ENCODE measurements around the gene ADSS1. TPM values are rescaled to one million over a fixed set of nuclear protein-coding genes. Genes with fewer than 3 reads are reported as not detected.
A peak's percentile ranks its signal among the peaks of the same experiment; 100 is the strongest.

Gene ADSS1
- total and polyA plus RNA-seq, 10 donors: 2.7 to 11.7 (median 5.1) TPM

- peak overlapping the region in 1 of 8 donors; percentile 11 for H3K27ac ChIP-seq
- no peak overlapping the region for H3K4me3 ChIP-seq
- 64 to 68% (median 67%) methylated on average over 4 of the region's 4 CpGs for WGBS, 5 donors
- H3K9me3 ChIP-seq: no peaks in the 10 kb centered on the region
- no peaks in the 10 kb centered on the region for H3K36me3 ChIP-seq
- intact Hi-C loops (cut with DNase I; ENCODE audit: low total_unique reads): no loop called here
- TF ChIP-seq CTCF (IDR thresholded peaks at IDR 0.05 in 8 of 11, conservative IDR thresholded peaks at IDR 0.05 in 3 of 11): no peak
- TF ChIP-seq POLR2A (IDR thresholded peaks at IDR 0.05): no peak
- no peak for TF ChIP-seq POLR2AphosphoS5 (IDR thresholded peaks at IDR 0.05)
- peaks cover 0 to 15% (median 0%) of the 10 kb centered on the region in 7 donors for H3K27me3 ChIP-seq (replicated peaks in 1 of 7)
- peaks cover 33 to 80% (median 62%) of the 10 kb centered on the region in 6 donors for H3K4me1 ChIP-seq
- DNase-seq: no peak
Observed at GRCh38 chr14:104685216-104685997, 38.6 kb upstream of the ADSS1 start.

- Histone ChIP-seq H3K27ac (peak overlapping the region in 2 of 8 donors; percentile 86 to 88), H3K9me3 (no peaks in the 10 kb centered on the region), H3K36me3 (no peaks in the 10 kb centered on the region), H3K4me3 (no peak overlapping the region), H3K27me3 (replicated peaks in 1 of 7) (peaks cover 0 to 15% (median 0%) of the 10 kb centered on the region in 7 donors), H3K4me1 (peaks cover 34 to 80% (median 62%) of the 10 kb centered on the region in 6 donors)
- intact Hi-C loops (cut with DNase I; ENCODE audit: low total_unique reads): no loop called here
- no peak for DNase-seq
- 84 to 97% (median 86%) methylated on average over 2 of the region's 2 CpGs for whole genome bisulfite sequencing, 5 donors
- TF ChIP-seq POLR2A (IDR thresholded peaks at IDR 0.05) (no peak), POLR2AphosphoS5 (IDR thresholded peaks at IDR 0.05) (no peak), CTCF (IDR thresholded peaks at IDR 0.05 in 8 of 11, conservative IDR thresholded peaks at IDR 0.05 in 3 of 11) (no peak)
Observed at GRCh38 chr14:104685998-104686610, 37.9 kb upstream of the ADSS1 start.

DNA sequence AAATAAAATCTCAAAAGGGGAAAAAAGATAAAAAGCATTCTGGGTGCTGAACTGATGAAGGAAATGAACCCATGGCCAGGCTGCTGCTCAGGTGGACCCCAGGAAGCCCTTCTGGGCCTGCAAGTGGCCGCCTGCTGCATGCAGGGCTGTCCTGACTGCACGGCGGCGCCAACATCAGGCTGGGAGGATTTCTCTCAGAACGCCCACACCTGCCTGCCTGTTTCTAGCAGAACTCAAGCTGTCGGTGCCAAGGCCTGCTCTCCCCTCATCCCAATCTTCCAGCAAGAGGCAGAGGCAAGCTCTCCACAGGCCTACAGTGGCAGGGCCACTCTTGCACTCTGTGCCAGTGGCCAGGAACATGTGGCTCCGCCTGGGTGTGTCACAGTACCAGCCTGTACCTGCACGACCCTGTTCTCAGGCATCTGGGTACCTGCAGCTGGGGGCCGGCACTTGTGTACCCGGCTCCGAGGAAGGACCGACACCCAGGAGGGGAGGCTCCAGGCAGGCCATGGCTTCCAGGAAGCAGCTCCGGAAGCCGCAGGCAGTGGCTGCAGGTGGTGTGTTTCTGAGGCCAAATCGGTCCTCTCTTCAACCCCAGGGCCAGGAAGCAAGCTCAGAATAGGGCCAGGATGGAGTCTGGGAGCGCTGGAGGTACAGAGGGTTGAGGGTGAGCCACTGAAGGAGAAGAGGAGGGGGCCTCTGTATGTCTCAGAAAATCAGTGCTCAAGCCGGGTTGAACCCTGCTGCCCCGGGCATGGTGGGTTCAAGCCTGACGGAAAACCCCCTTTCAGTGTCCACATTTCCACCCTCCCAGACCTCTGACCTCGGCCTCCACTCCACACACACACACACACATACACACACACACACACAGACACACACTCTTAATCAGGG is 37.2 kb upstream of the ADSS1 start:
- H3K27me3 ChIP-seq (replicated peaks in 1 of 7): peaks cover 0 to 15% (median 0%) of the 10 kb centered on the region in 7 donors
- intact Hi-C loops (cut with DNase I; ENCODE audit: low total_unique reads): no loop called here
- TF ChIP-seq CTCF (IDR thresholded peaks at IDR 0.05 in 8 of 11, conservative IDR thresholded peaks at IDR 0.05 in 3 of 11): no peak
- TF ChIP-seq POLR2AphosphoS5 (IDR thresholded peaks at IDR 0.05): peak in 2 of 3 donors; percentile 44 to 46
- no peak overlapping the region for H3K4me3 ChIP-seq
- H3K9me3 ChIP-seq: no peaks in the 10 kb centered on the region
- H3K4me1 ChIP-seq: peaks cover 34 to 80% (median 62%) of the 10 kb centered on the region in 6 donors
- WGBS, 5 donors: 54 to 72% (median 60%) methylated on average over 13 to 20 of the region's 20 CpGs
- peaks cover 0 to 4% (median 0%) of the 10 kb centered on the region in 6 donors for H3K36me3 ChIP-seq
- peak overlapping the region in 5 of 8 donors; percentile 44 to 90 (median 86) for H3K27ac ChIP-seq
- no peak for DNase-seq
